ENCODE results near the gene FSTL1.

GRCh38 chr3:120441776-120442175 lies 9.0 kb downstream of the FSTL1 start:
- TF ChIP-seq RFX5 (IDR thresholded peaks at IDR 0.05; ENCODE audit: low read length) (no peak), TCF12 (IDR thresholded peaks at IDR 0.05) (no peak), CTCF (IDR thresholded peaks at IDR 0.05) (no peak), CHD2 (IDR thresholded peaks at IDR 0.05; ENCODE audit: low read length, partially characterized antibody) (no peak), REST (IDR thresholded peaks at IDR 0.05; ENCODE audit: low read depth, low read length) (no peak), MXI1 (IDR thresholded peaks at IDR 0.05; ENCODE audit: low read depth, low read length) (no peak), SIN3A (IDR thresholded peaks at IDR 0.05; ENCODE audit: borderline replicate concordance, low read depth, low read length) (no peak), NFIC (IDR thresholded peaks at IDR 0.05; ENCODE audit: borderline replicate concordance) (no peak), EP300 (IDR thresholded peaks at IDR 0.05; ENCODE audit: borderline replicate concordance in 1 of 2, low read depth in 1 of 2, low read length in 1 of 2) (no peak), USF2 (IDR thresholded peaks at IDR 0.05; ENCODE audit: borderline replicate concordance, low read depth, low read length) (no peak), RAD21 (IDR thresholded peaks at IDR 0.05; ENCODE audit: low read length) (no peak), FOXM1 (IDR thresholded peaks at IDR 0.05; ENCODE audit: low read depth) (no peak), POLR2AphosphoS5 (IDR thresholded peaks at IDR 0.05; ENCODE audit: low read depth, low read length) (no peak), ZBTB33 (IDR thresholded peaks at IDR 0.05; ENCODE audit: borderline replicate concordance, low read depth) (no peak)

Data from SK-N-SH (cell line).